Measurements from ENCODE around the gene LIN52. TPM values are rescaled to one million over a fixed set of nuclear protein-coding genes. Genes with fewer than 3 reads are reported as not detected.

The LIN52 gene
- total and polyA plus RNA-seq, 2 of the 8 experiments (the other 6 are each of a cell fraction or from before 2014, with no cell fraction given) = 6.8 to 11.6 TPM

DNA sequence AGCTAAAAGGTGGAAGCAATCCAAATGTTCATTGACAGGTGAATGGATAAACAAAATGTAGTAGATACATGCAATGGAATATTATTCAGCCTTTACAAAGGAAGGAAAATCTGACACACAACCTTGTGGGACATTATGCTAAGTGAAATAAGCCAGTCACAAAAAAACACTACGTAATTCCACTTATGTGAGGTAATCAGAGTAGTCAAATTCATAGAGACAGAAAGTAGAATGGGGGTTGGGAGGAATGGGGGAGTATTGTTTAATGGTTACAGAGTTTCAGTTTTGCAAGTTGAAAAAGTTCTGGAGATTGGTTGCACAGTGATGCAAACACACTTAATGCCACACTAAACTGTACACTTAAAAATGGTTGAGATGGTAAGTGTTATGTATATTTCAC, 62.8 kb downstream of the LIN52 start:
- Histone ChIP-seq H3K4ac (replicated peaks; ENCODE audit: insufficient read length, low read depth, low read length) (no peak overlapping the region), H3K27ac (ENCODE audit: low read depth, low read length) (no peak overlapping the region), H2BK120ac (replicated peaks; ENCODE audit: low read depth, low read length) (no peak overlapping the region), H3K4me2 (ENCODE audit: insufficient read depth in 1 of 2, low read depth in 2 of 2, low read length in 2 of 2) (no peak overlapping the region), H2AFZ (ENCODE audit: low read length) (no peak overlapping the region), H3K18ac (ENCODE audit: extremely low read depth, low read length) (no peak overlapping the region), H4K91ac (replicated peaks; ENCODE audit: insufficient read length, low read length) (no peak overlapping the region), H3K9me3 (ENCODE audit: insufficient read depth in 2 of 2, low read depth in 1 of 2, low read length in 1 of 2) (no peaks in the 10 kb centered on the region), H2BK12ac (ENCODE audit: low read depth, low read length) (no peak overlapping the region), H3K36me3 (ENCODE audit: control insufficient read depth in 2 of 4, insufficient read depth in 4 of 4, low read length in 3 of 4) (no peaks in the 10 kb centered on the region; a peak in 1 of 8 replicates), H2AK5ac (ENCODE audit: low read depth, low read length) (no peak overlapping the region), H3K14ac (ENCODE audit: insufficient read length) (no peak overlapping the region), H2BK5ac (ENCODE audit: low read depth, low read length) (no peak overlapping the region), H3K23me2 (ENCODE audit: low read depth, low read length) (no peaks in the 10 kb centered on the region), H3K79me1 (ENCODE audit: low read depth, low read length) (no peaks in the 10 kb centered on the region), H4K20me1 (replicated peaks in 1 of 2; ENCODE audit: control insufficient read depth in 1 of 2, insufficient read depth in 2 of 2, low read length in 2 of 2) (peaks cover 0 to 1% of the 10 kb centered on the region in 2 experiments), H3K4me3 (ENCODE audit: extremely low read depth in 1 of 4, insufficient read depth in 2 of 4, low read depth in 3 of 4, low read length in 4 of 4) (no peak overlapping the region), H3K9ac (replicated peaks in 1 of 4; ENCODE audit: extremely low read depth in 1 of 4, low read depth in 3 of 4, low read length in 3 of 4) (no peak overlapping the region), H3K79me2 (ENCODE audit: control insufficient read depth in 1 of 2, insufficient read depth in 2 of 2, low read length in 2 of 2) (no peaks in the 10 kb centered on the region), H4K8ac (ENCODE audit: extremely low read depth, insufficient read depth, low read length) (no peak overlapping the region), H3K27me3 (replicated peaks in 1 of 4; ENCODE audit: control insufficient read depth in 3 of 4, extremely low read depth in 1 of 4, insufficient read depth in 3 of 4, low read length in 3 of 4) (no peaks in the 10 kb centered on the region), H4K5ac (ENCODE audit: insufficient read length, low read depth, low read length) (no peak overlapping the region), H3K56ac (replicated peaks; ENCODE audit: insufficient read length, low read depth, low read length) (no peak overlapping the region), H2BK15ac (ENCODE audit: low read length) (no peak overlapping the region), H3K4me1 (replicated peaks in 1 of 4; ENCODE audit: control insufficient read depth in 3 of 4, insufficient read depth in 4 of 4, low read length in 3 of 4) (no peaks in the 10 kb centered on the region), H2BK20ac (ENCODE audit: low read length) (no peak overlapping the region), H3K23ac (ENCODE audit: insufficient read length) (no peak overlapping the region)
- ChIA-PET POLR2A (ENCODE audit: partially characterized antibody) (no interaction called here), CTCF (ENCODE audit: partially characterized antibody) (no interaction called here)
- 88% methylated on average over 1 of the region's 1 CpG; no CpG with 5 or more reads in 1 of the 2 experiments for WGBS, 2 experiments (ENCODE audit: extremely low coverage in 1 of 2, insufficient coverage in 1 of 2, insufficient read length in 1 of 2, insufficient replicate concordance in 2 of 2, low coverage in 1 of 2, low lambda C conversion rate in 2 of 2, missing lambda C conversion rate in 1 of 2)
- DNase-seq (ENCODE audit: low read depth in 1 of 2, low spot score in 2 of 2) (no peak), FAIRE-seq (no peak)
- TF ChIP-seq CEBPB (IDR thresholded peaks at IDR 0.05; ENCODE audit: low read depth, low read length) (no peak), YY1 (IDR thresholded peaks at IDR 0.05; ENCODE audit: low read depth, low read length) (no peak), SIX5 (IDR thresholded peaks at IDR 0.05; ENCODE audit: low read depth, low read length) (no peak), ASH2L (IDR thresholded peaks at IDR 0.05; ENCODE audit: low read length) (no peak), ZNF274 (IDR thresholded peaks at IDR 0.05; ENCODE audit: borderline replicate concordance, extremely low read depth, low read length) (no peak), RBBP5 (IDR thresholded peaks at IDR 0.05; ENCODE audit: borderline replicate concordance, low read depth, low read length) (no peak), RXRA (IDR thresholded peaks at IDR 0.05; ENCODE audit: insufficient read depth, low read depth, low read length) (no peak), RFX5 (IDR thresholded peaks at IDR 0.05; ENCODE audit: borderline replicate concordance, low read depth, low read length) (no peak), CBX8 (IDR thresholded peaks at IDR 0.05; ENCODE audit: borderline replicate concordance, low read depth, low read length) (no peak), KDM5A (IDR thresholded peaks at IDR 0.05; ENCODE audit: low read length) (no peak), POU5F1 (IDR thresholded peaks at IDR 0.05; ENCODE audit: low read depth, low read length) (no peak), SUZ12 (IDR thresholded peaks at IDR 0.05; ENCODE audit: low read length) (no peak), SIN3A (conservative IDR thresholded peaks at IDR 0.05 in 1 of 2, IDR thresholded peaks at IDR 0.05 in 1 of 2; ENCODE audit: low read depth in 1 of 2, low read length in 2 of 2) (no peak)
- TF ChIP-seq, protein P1, sequence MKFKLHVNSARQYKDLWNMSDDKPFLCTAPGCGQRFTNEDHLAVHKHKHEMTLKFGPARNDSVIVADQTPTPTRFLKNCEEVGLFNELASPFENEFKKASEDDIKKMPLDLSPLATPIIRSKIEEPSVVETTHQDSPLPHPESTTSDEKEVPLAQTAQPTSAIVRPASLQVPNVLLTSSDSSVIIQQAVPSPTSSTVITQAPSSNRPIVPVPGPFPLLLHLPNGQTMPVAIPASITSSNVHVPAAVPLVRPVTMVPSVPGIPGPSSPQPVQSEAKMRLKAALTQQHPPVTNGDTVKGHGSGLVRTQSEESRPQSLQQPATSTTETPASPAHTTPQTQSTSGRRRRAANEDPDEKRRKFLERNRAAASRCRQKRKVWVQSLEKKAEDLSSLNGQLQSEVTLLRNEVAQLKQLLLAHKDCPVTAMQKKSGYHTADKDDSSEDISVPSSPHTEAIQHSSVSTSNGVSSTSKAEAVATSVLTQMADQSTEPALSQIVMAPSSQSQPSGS (IDR thresholded peaks at IDR 0.05; ENCODE audit: low read length) = no peak

Data from H1 (cell line).